A549 (cell line): Measurements from ENCODE around the gene TEX2. TPM values are rescaled to one million over a fixed set of nuclear protein-coding genes. Genes with fewer than 3 reads are reported as not detected.

Source experiments
- ATAC-seq, 2 experiments: fragments of 200-7000 bp in 1 of 2; fragments of >200 bp in 1 of 2; cut with Nextera tagmentation in 1 of 2; cut with Tn5 transposase in 1 of 2; 3 replicates each; pipeline versions ENCODE4 v1.8.0 to v1.9.1; 2018 to 2020; ENCODE audit warnings: mild to moderate bottlenecking in 1 of 2, moderate library complexity in 1 of 2
- CTCF ChIA-PET: fragments of 300-600 bp; sonication (Branson Sonifier 250); formaldehyde crosslinking; extraction: SDS; loops from one replicate; lab custom pipeline; 2021; ENCODE audit warnings: antibody characterized with exemption, inconsistent platforms; lab: Yijun Ruan, JAX
- POLR2A ChIA-PET: fragments of 350-600 bp; formaldehyde crosslinking; extraction: SDS; loops from one replicate; lab custom pipeline; 2021; ENCODE audit warnings: antibody characterized with exemption, inconsistent platforms; lab: Yijun Ruan, JAX
- DNase-seq, 2 experiments: peaks; one replicate each; pipeline versions ENCODE4 v3.0.0 to v3.0.0-alpha.2; 2011 to 2016; ENCODE audit warnings: low read depth in 1 of 2, low spot score in 1 of 2
- FAIRE-seq: peaks from 2 replicates; lab custom pipeline; 2011; peaks lifted over from hg19 to GRCh38; lab: Jason Lieb, UNC
- H3K27ac ChIP-seq, 2 experiments: fragments of >200 bp; sonication (Bioruptor Twin); formaldehyde crosslinking; 3 replicates each; pipeline ENCODE4 v1.5.1; 2016 to 2017
- H3K4me1 ChIP-seq: fragments of >200 bp; sonication (Bioruptor Twin); formaldehyde crosslinking; 3 replicates; pipeline ENCODE4 v1.6.1; 2016
- H3K4me2 ChIP-seq: fragments of >200 bp; sonication (Bioruptor Twin); formaldehyde crosslinking; 3 replicates; pipeline ENCODE4 v1.6.1; 2016
- H3K4me3 ChIP-seq: fragments of >200 bp; sonication (Bioruptor Twin); formaldehyde crosslinking; 3 replicates; pipeline ENCODE4 v1.5.1; 2016
- H3K9me3 ChIP-seq: fragments of >200 bp; sonication (Bioruptor Twin); formaldehyde crosslinking; 3 replicates; pipeline ENCODE4 v1.6.1; 2016
- BHLHE40 ChIP-seq: IDR thresholded peaks from 2 replicates; pipeline ENCODE4 v1.6.1; 2012; ENCODE audit warnings: low read depth, low read length, inconsistent platforms
- CBX8 ChIP-seq: fragments of 200-600 bp; sonication (generic); IDR thresholded peaks from 2 replicates; pipeline ENCODE4 v1.6.1; 2016
- CHD2 ChIP-seq: fragments of 150-350 bp; IDR thresholded peaks from 2 replicates; pipeline ENCODE4 v1.6.1; 2014; ENCODE audit warnings: low read length; ENCODE audit not compliant: partially characterized antibody
- CHD4 ChIP-seq: fragments of 200-600 bp; sonication (generic); IDR thresholded peaks from 2 replicates; pipeline ENCODE4 v1.6.1; 2016; ENCODE audit warnings: antibody characterized with exemption, mild to moderate bottlenecking, borderline replicate concordance
- EHF ChIP-seq: fragments of 250-450 bp; sonication (Bioruptor Pico); IDR thresholded peaks from 2 replicates; pipeline ENCODE4 v1.5.0; 2020; ENCODE audit warnings: mild to moderate bottlenecking
- EP300 ChIP-seq, 2 experiments: fragments of >200 bp; sonication (Bioruptor Twin); formaldehyde crosslinking; IDR thresholded peaks; 2 replicates in 1 of 2; 3 replicates in 1 of 2; pipeline ENCODE4 v1.6.1; 2016 to 2017
- ESRRA ChIP-seq: fragments of 150-350 bp; IDR thresholded peaks from 2 replicates; pipeline ENCODE4 v1.6.1; 2014; ENCODE audit warnings: mild to moderate bottlenecking, low read length, borderline replicate concordance
- FOSB ChIP-seq: fragments of 250-450 bp; sonication (Bioruptor Pico); IDR thresholded peaks from 2 replicates; pipeline ENCODE4 v1.5.0; 2020; ENCODE audit warnings: mild to moderate bottlenecking, moderate library complexity
- FOXS1 ChIP-seq: fragments of 250-450 bp; sonication (Bioruptor Pico); IDR thresholded peaks from 2 replicates; pipeline ENCODE4 v1.5.0; 2020; ENCODE audit warnings: mild to moderate bottlenecking, moderate library complexity
- HOXB13 ChIP-seq: fragments of 250-450 bp; sonication (Bioruptor Pico); IDR thresholded peaks from 2 replicates; pipeline ENCODE4 v1.5.0; 2020; ENCODE audit warnings: low read depth, mild to moderate bottlenecking, moderate library complexity
- HOXB5 ChIP-seq: fragments of 250-450 bp; sonication (Bioruptor Pico); IDR thresholded peaks from 2 replicates; pipeline ENCODE4 v1.5.0; 2020; ENCODE audit warnings: mild to moderate bottlenecking, moderate library complexity
- JUN ChIP-seq, 2 experiments: fragments of >200 bp; sonication (Bioruptor Twin); formaldehyde crosslinking; IDR thresholded peaks; 2 replicates in 1 of 2; 3 replicates in 1 of 2; pipeline ENCODE4 v1.6.1; 2016 to 2017
- JUNB ChIP-seq: fragments of >200 bp; sonication (Bioruptor Twin); formaldehyde crosslinking; IDR thresholded peaks from 2 replicates; pipeline ENCODE4 v1.6.1; 2016
- MAFK ChIP-seq: fragments of 450-650 bp; IDR thresholded peaks from 2 replicates; pipeline ENCODE4 v1.6.1; 2014; ENCODE audit not compliant: partially characterized antibody
- NPAS2 ChIP-seq: fragments of 250-450 bp; sonication (Bioruptor Pico); IDR thresholded peaks from 2 replicates; pipeline ENCODE4 v1.8.0; 2022; ENCODE audit warnings: mild to moderate bottlenecking, moderate library complexity, borderline replicate concordance
- POLR2A ChIP-seq: IDR thresholded peaks from 2 replicates; pipeline ENCODE4 v1.6.1; 2012; ENCODE audit warnings: mild to moderate bottlenecking, low read length
- RAD21 ChIP-seq, 2 experiments: fragments of >200 bp in 1 of 2; sonication (Bioruptor Twin) in 1 of 2; formaldehyde crosslinking in 1 of 2; IDR thresholded peaks in 1 of 2; conservative IDR thresholded peaks in 1 of 2; 2 replicates in 1 of 2; 3 replicates in 1 of 2; pipeline ENCODE4 v1.6.1; 2012 to 2018; ENCODE audit warnings: inconsistent platforms in 1 of 2
- RARB ChIP-seq: fragments of 250-450 bp; sonication (Bioruptor Pico); IDR thresholded peaks from 2 replicates; pipeline ENCODE4 v1.8.0; 2021; ENCODE audit warnings: mild to moderate bottlenecking, moderate library complexity
- RFX5 ChIP-seq: fragments of 450-650 bp; IDR thresholded peaks from 2 replicates; pipeline ENCODE4 v1.7.1; 2014; ENCODE audit warnings: antibody characterized with exemption, mild to moderate bottlenecking, moderate library complexity
- RNF2 ChIP-seq: fragments of 200-600 bp; sonication (generic); IDR thresholded peaks from 2 replicates; pipeline ENCODE4 v1.6.1; 2016; ENCODE audit warnings: low read depth, mild to moderate bottlenecking, antibody characterized with exemption, moderate library complexity, borderline replicate concordance
- SMC3 ChIP-seq: fragments of >200 bp; sonication (Bioruptor Twin); formaldehyde crosslinking; IDR thresholded peaks from 3 replicates; pipeline ENCODE4 v1.6.1; 2018; ENCODE audit warnings: inconsistent platforms
- SREBF2 ChIP-seq: fragments of 450-650 bp; IDR thresholded peaks from 2 replicates; pipeline ENCODE4 v1.6.1; 2014; ENCODE audit warnings: mild to moderate bottlenecking, moderate library complexity
- TFCP2L1 ChIP-seq: fragments of 250-450 bp; sonication (Bioruptor Pico); IDR thresholded peaks from 2 replicates; pipeline ENCODE4 v1.5.0; 2021; ENCODE audit warnings: mild to moderate bottlenecking
- TP53 ChIP-seq: fragments of 250-450 bp; sonication (Bioruptor Pico); IDR thresholded peaks from 2 replicates; pipeline ENCODE4 v1.5.0; 2021; ENCODE audit warnings: mild to moderate bottlenecking, moderate library complexity
- ZSCAN20 ChIP-seq: fragments of 250-450 bp; sonication (Bioruptor Pico); IDR thresholded peaks from 2 replicates; pipeline ENCODE4 v1.8.0; 2022; ENCODE audit warnings: mild to moderate bottlenecking, moderate library complexity
- WGBS: methylation state at CpG from one replicate; pipeline ENCODE4 v1.1.6; 2017; ENCODE audit errors: missing lambda C conversion rate; 5-methylcytosine and 5-hydroxymethylcytosine counted together
- polyA plus RNA-seq, 4 experiments: library from polyadenylated mRNA; depleted of rRNA in 3 of 4; stranded (reverse); fragments of >200 nt; fragmentation: RNase III in 1 of 4; extraction: RNeasy Plus Mini Kit Qiagen cat#74134 plus additional on column Dnase treatment in 1 of 4; gene quantifications; 2 replicates in 3 of 4; 3 replicates in 1 of 4; pipeline ENCODE4 v1.2.3, GENCODE V29; 2011 to 2017
- TF ChIP-seq, protein P1 (sequence below): fragments of >200 bp; sonication (Bioruptor Twin); formaldehyde crosslinking; IDR thresholded peaks from 2 replicates; pipeline ENCODE4 v1.6.1; 2016
- TF ChIP-seq, protein P2 (sequence below): fragments of 150-350 bp; IDR thresholded peaks from 2 replicates; pipeline ENCODE4 v1.6.1; 2014; ENCODE audit warnings: low read depth, mild to moderate bottlenecking, low read length
- TF ChIP-seq, protein P3 (sequence below): fragments of 200-600 bp; sonication (generic); IDR thresholded peaks from 2 replicates; pipeline ENCODE4 v1.6.1; 2016; ENCODE audit warnings: antibody characterized with exemption, mild to moderate bottlenecking, moderate library complexity
- TF ChIP-seq, protein P4 (sequence below): fragments of 250-450 bp; sonication (Bioruptor Pico); IDR thresholded peaks from 2 replicates; pipeline ENCODE4 v1.5.0; 2021; ENCODE audit warnings: mild to moderate bottlenecking, moderate library complexity, borderline replicate concordance

Gene TEX2
- polyA plus RNA-seq, 2 of the 4 experiments (the other 2 are of a cell fraction): 9.3 to 16.2 TPM

DNA sequence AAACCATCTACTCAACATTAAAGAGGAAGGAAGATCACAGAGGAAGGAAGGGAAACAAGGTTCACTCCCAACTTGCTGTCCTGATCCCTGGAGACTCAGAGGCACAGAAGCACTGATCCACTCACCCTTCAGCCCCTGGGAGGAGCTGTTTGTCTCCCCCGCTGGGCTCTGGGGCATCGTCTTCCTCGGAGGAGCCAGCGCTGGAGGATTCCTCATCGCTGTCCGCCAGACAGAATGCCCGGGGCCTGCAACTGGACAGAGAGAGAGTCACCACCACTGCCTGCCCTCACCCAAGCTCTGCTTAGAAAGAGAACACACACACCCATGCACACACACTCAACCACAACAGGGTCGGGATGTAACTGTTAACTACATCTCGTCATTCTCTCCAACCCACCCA, 108.3 kb downstream of the TEX2 start:
- DNase-seq: no peak
- H3K9me3 ChIP-seq: no peaks in the 10 kb centered on the region
- H3K27ac ChIP-seq: no peak overlapping the region
- no peak for FAIRE-seq
- peaks cover 8% of the 10 kb centered on the region; the same call in 1 of the 3 replicates for H3K4me1 ChIP-seq
- no peak overlapping the region for H3K4me3 ChIP-seq
- no peak for ATAC-seq
- H3K4me2 ChIP-seq: no peak overlapping the region
- CTCF ChIA-PET: interaction anchor here (0.8 to 2.7 kb wide), 11 partner anchors 11 to 250 kb away, joined by 3 to 9 read pairs (median 3); no protein-coding TSS in a partner anchor
- WGBS: 90% methylated on average over 9 of the region's 9 CpGs
- TF ChIP-seq POLR2A (no peak; the same call in 1 of the 2 replicates), RNF2 (no peak), CBX8 (no peak), RARB (no peak), JUN (IDR thresholded peaks at IDR 0.05) (no peak), RAD21 (conservative IDR thresholded peaks at IDR 0.05 in 1 of 2, IDR thresholded peaks at IDR 0.05 in 1 of 2) (no peak), ZSCAN20 (CRISPR knock-in tag) (no peak), NPAS2 (CRISPR knock-in tag) (no peak), EHF (no peak), SMC3 (no peak), TP53 (CRISPR knock-in tag) (no peak), CHD4 (no peak), HOXB13 (CRISPR knock-in tag) (no peak), CHD2 (no peak), BHLHE40 (no peak), EP300 (IDR thresholded peaks at IDR 0.05) (no peak)
- TF ChIP-seq, protein P1, sequence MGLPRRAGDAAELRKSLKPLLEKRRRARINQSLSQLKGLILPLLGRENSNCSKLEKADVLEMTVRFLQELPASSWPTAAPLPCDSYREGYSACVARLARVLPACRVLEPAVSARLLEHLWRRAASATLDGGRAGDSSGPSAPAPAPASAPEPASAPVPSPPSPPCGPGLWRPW: no peak
- TF ChIP-seq, protein P2, sequence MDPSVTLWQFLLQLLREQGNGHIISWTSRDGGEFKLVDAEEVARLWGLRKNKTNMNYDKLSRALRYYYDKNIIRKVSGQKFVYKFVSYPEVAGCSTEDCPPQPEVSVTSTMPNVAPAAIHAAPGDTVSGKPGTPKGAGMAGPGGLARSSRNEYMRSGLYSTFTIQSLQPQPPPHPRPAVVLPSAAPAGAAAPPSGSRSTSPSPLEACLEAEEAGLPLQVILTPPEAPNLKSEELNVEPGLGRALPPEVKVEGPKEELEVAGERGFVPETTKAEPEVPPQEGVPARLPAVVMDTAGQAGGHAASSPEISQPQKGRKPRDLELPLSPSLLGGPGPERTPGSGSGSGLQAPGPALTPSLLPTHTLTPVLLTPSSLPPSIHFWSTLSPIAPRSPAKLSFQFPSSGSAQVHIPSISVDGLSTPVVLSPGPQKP: no peak
- POLR2A ChIA-PET: interaction anchor here (1.1 to 2.2 kb wide), 2 partner anchors 9 kb away, joined by 4 to 9 read pairs; no protein-coding TSS in a partner anchor

DNA sequence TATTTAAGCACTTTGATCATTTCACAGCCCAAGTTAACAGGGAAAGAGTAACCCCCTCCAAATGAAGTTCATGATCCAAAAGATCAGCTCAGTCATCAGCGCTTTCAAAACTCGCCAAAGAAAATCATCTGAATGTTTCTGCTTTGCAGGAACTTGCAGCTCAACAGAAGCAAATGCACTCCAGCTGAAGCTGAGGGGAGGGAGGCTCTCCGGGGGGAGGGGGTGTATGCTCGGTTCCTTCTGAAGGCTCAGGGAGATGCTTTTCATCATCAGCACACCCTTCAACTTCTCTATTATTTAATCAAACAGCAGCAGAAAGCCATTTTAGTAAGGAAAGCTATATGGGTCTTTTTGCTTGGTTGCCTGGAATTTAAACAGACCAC, 108.8 kb downstream of the TEX2 start:
- 84% methylated on average over 4 of the region's 4 CpGs for WGBS
- no peak overlapping the region for H3K27ac ChIP-seq
- CTCF ChIA-PET: interaction anchor here (0.8 to 2.7 kb wide), 13 partner anchors 12 to 249 kb away, joined by 3 to 9 read pairs (median 3); no protein-coding TSS in a partner anchor
- FAIRE-seq: no peak
- TF ChIP-seq FOXS1 (CRISPR knock-in tag) (no peak), MAFK (no peak), ZSCAN20 (CRISPR knock-in tag) (no peak), RFX5 (no peak), JUNB (no peak), ESRRA (no peak), FOSB (no peak), SREBF2 (no peak), TFCP2L1 (CRISPR knock-in tag) (no peak), HOXB5 (no peak)
- TF ChIP-seq, protein P3, sequence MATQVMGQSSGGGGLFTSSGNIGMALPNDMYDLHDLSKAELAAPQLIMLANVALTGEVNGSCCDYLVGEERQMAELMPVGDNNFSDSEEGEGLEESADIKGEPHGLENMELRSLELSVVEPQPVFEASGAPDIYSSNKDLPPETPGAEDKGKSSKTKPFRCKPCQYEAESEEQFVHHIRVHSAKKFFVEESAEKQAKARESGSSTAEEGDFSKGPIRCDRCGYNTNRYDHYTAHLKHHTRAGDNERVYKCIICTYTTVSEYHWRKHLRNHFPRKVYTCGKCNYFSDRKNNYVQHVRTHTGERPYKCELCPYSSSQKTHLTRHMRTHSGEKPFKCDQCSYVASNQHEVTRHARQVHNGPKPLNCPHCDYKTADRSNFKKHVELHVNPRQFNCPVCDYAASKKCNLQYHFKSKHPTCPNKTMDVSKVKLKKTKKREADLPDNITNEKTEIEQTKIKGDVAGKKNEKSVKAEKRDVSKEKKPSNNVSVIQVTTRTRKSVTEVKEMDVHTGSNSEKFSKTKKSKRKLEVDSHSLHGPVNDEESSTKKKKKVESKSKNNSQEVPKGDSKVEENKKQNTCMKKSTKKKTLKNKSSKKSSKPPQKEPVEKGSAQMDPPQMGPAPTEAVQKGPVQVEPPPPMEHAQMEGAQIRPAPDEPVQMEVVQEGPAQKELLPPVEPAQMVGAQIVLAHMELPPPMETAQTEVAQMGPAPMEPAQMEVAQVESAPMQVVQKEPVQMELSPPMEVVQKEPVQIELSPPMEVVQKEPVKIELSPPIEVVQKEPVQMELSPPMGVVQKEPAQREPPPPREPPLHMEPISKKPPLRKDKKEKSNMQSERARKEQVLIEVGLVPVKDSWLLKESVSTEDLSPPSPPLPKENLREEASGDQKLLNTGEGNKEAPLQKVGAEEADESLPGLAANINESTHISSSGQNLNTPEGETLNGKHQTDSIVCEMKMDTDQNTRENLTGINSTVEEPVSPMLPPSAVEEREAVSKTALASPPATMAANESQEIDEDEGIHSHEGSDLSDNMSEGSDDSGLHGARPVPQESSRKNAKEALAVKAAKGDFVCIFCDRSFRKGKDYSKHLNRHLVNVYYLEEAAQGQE: no peak
- TF ChIP-seq, protein P4, sequence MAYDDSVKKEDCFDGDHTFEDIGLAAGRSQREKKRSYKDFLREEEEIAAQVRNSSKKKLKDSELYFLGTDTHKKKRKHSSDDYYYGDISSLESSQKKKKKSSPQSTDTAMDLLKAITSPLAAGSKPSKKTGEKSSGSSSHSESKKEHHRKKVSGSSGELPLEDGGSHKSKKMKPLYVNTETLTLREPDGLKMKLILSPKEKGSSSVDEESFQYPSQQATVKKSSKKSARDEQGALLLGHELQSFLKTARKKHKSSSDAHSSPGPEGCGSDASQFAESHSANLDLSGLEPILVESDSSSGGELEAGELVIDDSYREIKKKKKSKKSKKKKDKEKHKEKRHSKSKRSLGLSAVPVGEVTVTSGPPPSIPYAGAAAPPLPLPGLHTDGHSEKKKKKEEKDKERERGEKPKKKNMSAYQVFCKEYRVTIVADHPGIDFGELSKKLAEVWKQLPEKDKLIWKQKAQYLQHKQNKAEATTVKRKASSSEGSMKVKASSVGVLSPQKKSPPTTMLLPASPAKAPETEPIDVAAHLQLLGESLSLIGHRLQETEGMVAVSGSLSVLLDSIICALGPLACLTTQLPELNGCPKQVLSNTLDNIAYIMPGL: no peak
- TF ChIP-seq, all 56 proteins: peak for 0
- H3K4me1 ChIP-seq: peaks cover 8% of the 10 kb centered on the region; the same call in 1 of the 3 replicates
- no peak overlapping the region for H3K4me3 ChIP-seq
- ATAC-seq (no peak), DNase-seq (no peak)
- H3K9me3 ChIP-seq: no peaks in the 10 kb centered on the region
- POLR2A ChIA-PET: interaction anchor here (1.1 to 2.2 kb wide), 2 partner anchors 8 to 9 kb away, joined by 4 to 9 read pairs; no protein-coding TSS in a partner anchor
- H3K4me2 ChIP-seq: no peak overlapping the region
